KMS-11 (cell line): ENCODE measurements around the gene TSC22D1.

Experiments
- H2AFZ ChIP-seq: fragments of 200-600 bp; sonication (generic); 2 replicates; pipeline ENCODE4 v1.6.1; 2016; ENCODE audit warnings: antibody characterized with exemption, mixed run types, low read depth
- H3K27ac ChIP-seq: fragments of 200-600 bp; sonication (generic); 2 replicates; pipeline ENCODE4 v1.6.1; 2016; ENCODE audit warnings: mild to moderate bottlenecking, mixed run types
- H3K27me3 ChIP-seq: fragments of 200-600 bp; sonication (generic); 2 replicates; pipeline ENCODE4 v1.6.1; 2017; ENCODE audit warnings: mild to moderate bottlenecking, low read depth, mixed run types, moderate library complexity; ENCODE audit not compliant: insufficient read depth
- H3K36me3 ChIP-seq: fragments of 200-600 bp; sonication (generic); 2 replicates; pipeline ENCODE4 v1.6.1; 2017; ENCODE audit warnings: mild to moderate bottlenecking, mixed run types; ENCODE audit not compliant: insufficient read depth
- H3K4me1 ChIP-seq: fragments of 200-600 bp; sonication (generic); 2 replicates; pipeline ENCODE4 v1.6.1; 2016; ENCODE audit warnings: mild to moderate bottlenecking, low read depth, mixed run types; ENCODE audit not compliant: poor library complexity, severe bottlenecking
- H3K4me2 ChIP-seq: fragments of 200-600 bp; sonication (generic); 2 replicates; pipeline ENCODE4 v1.7.0; 2016; ENCODE audit warnings: mild to moderate bottlenecking, mixed run types
- H3K4me3 ChIP-seq: fragments of 200-600 bp; sonication (generic); IDR thresholded peaks from 2 replicates; pipeline ENCODE4 v1.6.1; 2017; ENCODE audit warnings: low read depth, low read length, mixed read lengths; ENCODE audit not compliant: insufficient read depth
- H3K79me2 ChIP-seq: fragments of 200-600 bp; sonication (generic); 2 replicates; pipeline ENCODE4 v1.6.1; 2016; ENCODE audit warnings: low read depth, mixed run types; ENCODE audit not compliant: insufficient read depth
- H3K9ac ChIP-seq: fragments of 200-600 bp; sonication (generic); 2 replicates; pipeline ENCODE4 v1.6.1; 2016; ENCODE audit warnings: mild to moderate bottlenecking, mixed run types
- H4K20me1 ChIP-seq: fragments of 200-600 bp; sonication (generic); 2 replicates; pipeline ENCODE4 v1.6.1; 2016; ENCODE audit warnings: mild to moderate bottlenecking, mixed run types; ENCODE audit not compliant: insufficient read depth
- TF ChIP-seq, protein P1 (sequence below): fragments of 200-600 bp; sonication (generic); conservative IDR thresholded peaks from 2 replicates; pipeline ENCODE4 v1.6.1; 2017; ENCODE audit warnings: low read depth, mild to moderate bottlenecking, antibody characterized with exemption, low read length, moderate library complexity, mixed read lengths

The TSC22D1 gene

GRCh38 chr13:44420376-44421220 is 155.5 kb downstream of the TSC22D1 start:
- Histone ChIP-seq H3K36me3 (no peaks in the 10 kb centered on the region), H4K20me1 (no peaks in the 10 kb centered on the region), H3K4me1 (peaks cover 27% of the 10 kb centered on the region), H3K27me3 (no peaks in the 10 kb centered on the region), H3K79me2 (no peaks in the 10 kb centered on the region), H3K9ac (no peak overlapping the region), H2AFZ (no peak overlapping the region), H3K4me2 (no peak overlapping the region), H3K27ac (no peak overlapping the region), H3K4me3 (no peak overlapping the region)
- TF ChIP-seq, protein P1, sequence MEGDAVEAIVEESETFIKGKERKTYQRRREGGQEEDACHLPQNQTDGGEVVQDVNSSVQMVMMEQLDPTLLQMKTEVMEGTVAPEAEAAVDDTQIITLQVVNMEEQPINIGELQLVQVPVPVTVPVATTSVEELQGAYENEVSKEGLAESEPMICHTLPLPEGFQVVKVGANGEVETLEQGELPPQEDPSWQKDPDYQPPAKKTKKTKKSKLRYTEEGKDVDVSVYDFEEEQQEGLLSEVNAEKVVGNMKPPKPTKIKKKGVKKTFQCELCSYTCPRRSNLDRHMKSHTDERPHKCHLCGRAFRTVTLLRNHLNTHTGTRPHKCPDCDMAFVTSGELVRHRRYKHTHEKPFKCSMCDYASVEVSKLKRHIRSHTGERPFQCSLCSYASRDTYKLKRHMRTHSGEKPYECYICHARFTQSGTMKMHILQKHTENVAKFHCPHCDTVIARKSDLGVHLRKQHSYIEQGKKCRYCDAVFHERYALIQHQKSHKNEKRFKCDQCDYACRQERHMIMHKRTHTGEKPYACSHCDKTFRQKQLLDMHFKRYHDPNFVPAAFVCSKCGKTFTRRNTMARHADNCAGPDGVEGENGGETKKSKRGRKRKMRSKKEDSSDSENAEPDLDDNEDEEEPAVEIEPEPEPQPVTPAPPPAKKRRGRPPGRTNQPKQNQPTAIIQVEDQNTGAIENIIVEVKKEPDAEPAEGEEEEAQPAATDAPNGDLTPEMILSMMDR = no peak

- Histone ChIP-seq H3K9ac (no peak overlapping the region), H3K36me3 (no peaks in the 10 kb centered on the region), H3K27me3 (no peaks in the 10 kb centered on the region), H3K79me2 (no peaks in the 10 kb centered on the region), H4K20me1 (no peaks in the 10 kb centered on the region), H3K27ac (no peak overlapping the region), H3K4me3 (no peak overlapping the region), H3K4me1 (peaks cover 11% of the 10 kb centered on the region), H3K4me2 (no peak overlapping the region), H2AFZ (no peak overlapping the region)
- TF ChIP-seq, protein P1 = no peak
These were observed 158.3 kb downstream of the TSC22D1 start for GRCh38 chr13:44417876-44418275.

- TF ChIP-seq, protein P1 = no peak
- H2AFZ ChIP-seq = no peak overlapping the region
- no peak overlapping the region for H3K4me3 ChIP-seq
- peaks cover 6% of the 10 kb centered on the region for H3K4me1 ChIP-seq
- H3K4me2 ChIP-seq = no peak overlapping the region
- no peak overlapping the region for H3K9ac ChIP-seq
- no peaks in the 10 kb centered on the region for H3K79me2 ChIP-seq
- no peak overlapping the region for H3K27ac ChIP-seq
- H3K27me3 ChIP-seq = no peaks in the 10 kb centered on the region
- no peaks in the 10 kb centered on the region for H3K36me3 ChIP-seq
- no peaks in the 10 kb centered on the region for H4K20me1 ChIP-seq
These were observed 158.7 kb downstream of the TSC22D1 start for GRCh38 chr13:44417446-44417845.

GRCh38 chr13:44416744-44417143 is 159.4 kb downstream of the TSC22D1 start:
- H3K9ac ChIP-seq = no peak overlapping the region
- no peaks in the 10 kb centered on the region for H3K79me2 ChIP-seq
- TF ChIP-seq, protein P1 = no peak
- no peaks in the 10 kb centered on the region for H3K27me3 ChIP-seq
- no peak overlapping the region for H3K4me3 ChIP-seq
- H3K4me2 ChIP-seq = no peak overlapping the region
- H3K36me3 ChIP-seq = no peaks in the 10 kb centered on the region
- H3K27ac ChIP-seq = no peak overlapping the region
- H4K20me1 ChIP-seq = no peaks in the 10 kb centered on the region
- H3K4me1 ChIP-seq = no peaks in the 10 kb centered on the region
- H2AFZ ChIP-seq = no peak overlapping the region
